Coronary artery (tissue), 2 donors: Measurements from ENCODE around the gene SAMD9.
A peak's percentile ranks its signal among the peaks of the same experiment; 100 is the strongest.
"Not testable (repeated sequence)": the region's sequence is repeated elsewhere in the genome, so short reads cannot be mapped to it uniquely, and the experiment has no call there.

ENCODE experiments used
- DNase-seq: peaks from one replicate; pipeline ENCODE4 v3.0.0-alpha.2; 2017; ENCODE audit warnings: low spot score
- H3K27ac ChIP-seq, 2 donors: fragments of 200-600 bp; sonication (generic); one replicate each; pipeline ENCODE4 v1.5.1; 2016 to 2019
- H3K4me3 ChIP-seq: fragments of 200-600 bp; sonication (generic); 2 replicates; pipeline ENCODE4 v1.5.1; 2016; ENCODE audit warnings: mild to moderate bottlenecking, moderate library complexity
- CTCF ChIP-seq: fragments of 200-600 bp; sonication (generic); IDR thresholded peaks from one replicate; pipeline ENCODE4 v1.5.1; 2019; ENCODE audit warnings: antibody characterized with exemption

SAMD9 gene

DNA sequence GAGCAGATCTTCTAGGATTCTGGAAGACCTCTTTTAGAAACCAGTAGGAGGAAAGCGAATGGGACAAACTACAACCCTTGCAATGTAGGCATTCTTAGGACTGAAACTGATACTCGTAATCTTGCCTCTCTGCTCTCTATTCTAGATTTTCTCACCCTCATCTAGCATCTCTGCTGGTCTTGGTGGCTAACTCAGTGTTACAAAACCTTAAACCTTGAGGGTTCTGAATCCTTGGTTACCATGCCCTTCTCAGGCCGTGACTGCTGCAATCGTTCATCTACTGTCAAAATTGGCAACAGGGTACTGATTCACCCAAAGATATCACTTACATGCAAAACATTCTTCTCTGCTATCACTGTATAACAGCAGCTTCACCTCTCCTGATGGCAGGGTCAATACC, 55.2 kb downstream of the SAMD9 start:
- no peak for DNase-seq
- TF ChIP-seq CTCF: no peak
- no peak overlapping the region for H3K4me3 ChIP-seq

GRCh38 chr7:93060865-93061264, 56.9 kb downstream of the SAMD9 start:
- no peak for DNase-seq
- TF ChIP-seq CTCF: no peak
- H3K27ac ChIP-seq: no peak overlapping the region
- H3K4me3 ChIP-seq: no peak overlapping the region

More for the DNA sequence above, 55.2 kb downstream of the SAMD9 start:
- H3K27ac ChIP-seq: no peak overlapping the region

GRCh38 chr7:93060025-93060424, 57.8 kb downstream of the SAMD9 start:
- no peak overlapping the region for H3K27ac ChIP-seq
- no peak for DNase-seq
- no peak for TF ChIP-seq CTCF
- no peak overlapping the region for H3K4me3 ChIP-seq

GRCh38 chr7:93056621-93057020, 61.2 kb downstream of the SAMD9 start:
- H3K4me3 ChIP-seq, DNase-seq, H3K27ac ChIP-seq: not testable (repeated sequence)

- TF ChIP-seq CTCF: peak; percentile 71
Measured at GRCh38 chr7:93055543-93056107, 62.2 kb downstream of the SAMD9 start.

DNA sequence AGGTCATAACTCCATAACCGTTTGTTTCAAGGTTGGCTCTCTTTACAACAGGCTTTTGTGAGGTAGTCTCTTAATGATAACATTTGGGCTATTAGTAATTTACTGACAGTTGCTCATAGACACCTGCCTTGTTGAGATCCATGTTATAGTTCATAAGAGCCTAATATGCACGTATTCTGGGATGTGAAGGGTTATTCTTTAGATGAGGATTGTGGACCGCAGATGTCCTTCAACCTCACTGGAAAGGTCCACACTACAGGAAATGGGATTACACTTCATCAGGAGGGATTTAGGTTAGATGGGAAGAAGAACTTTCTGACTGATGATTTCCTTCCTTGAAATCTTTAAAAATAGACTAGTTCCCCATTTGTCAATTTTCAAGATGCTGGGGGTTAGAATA, 62.8 kb downstream of the SAMD9 start:
- no peak for TF ChIP-seq CTCF
- Histone ChIP-seq H3K4me3 (no peak overlapping the region), H3K27ac (no peak overlapping the region)
- DNase-seq: no peak

More at GRCh38 chr7:93055543-93056107, 62.2 kb downstream of the SAMD9 start:
- H3K27ac ChIP-seq: no peak overlapping the region
- H3K4me3 ChIP-seq: no peak overlapping the region
- no peak for DNase-seq

GRCh38 chr7:93053949-93054943, 63.5 kb downstream of the SAMD9 start:
- Histone ChIP-seq H3K27ac (no peak overlapping the region), H3K4me3 (no peak overlapping the region)
- no peak for TF ChIP-seq CTCF
- no peak for DNase-seq
